Measurements from ENCODE around the gene TTC34.

- TF ChIP-seq POLR2A (IDR thresholded peaks at IDR 0.05; ENCODE audit: insufficient read depth in 1 of 2, low read depth in 2 of 2, low read length in 2 of 2) (no peak), PCBP1 (IDR thresholded peaks at IDR 0.05; ENCODE audit: borderline replicate concordance, low read depth, low read length) (no peak), PAX8 (CRISPR knock-in tag; IDR thresholded peaks at IDR 0.05; ENCODE audit: borderline replicate concordance) (no peak)
Measured at GRCh38 chr1:2850502-2850901, 49.0 kb upstream of the TTC34 start.

Data from HepG2 (cell line).